CD4-positive, alpha-beta memory T cell (primary cell): Measurements from ENCODE around the gene GAS2L1. TPM values are rescaled to one million over a fixed set of nuclear protein-coding genes. Genes with fewer than 3 reads are reported as not detected.

Source experiments
- CTCF ChIA-PET: fragments of 350-600 bp; sonication (Branson Sonifier 250); formaldehyde crosslinking; loops from one replicate; lab custom pipeline; 2021; ENCODE audit warnings: inconsistent platforms; ENCODE audit not compliant: partially characterized antibody; lab: Charles Lee
- POLR2A ChIA-PET: fragments of 350-600 bp; sonication (Branson Sonifier 250); formaldehyde crosslinking; loops from one replicate; lab custom pipeline; 2021; ENCODE audit not compliant: partially characterized antibody; lab: Charles Lee
- DNase-seq, 5 donors: peaks; one replicate each; pipeline versions ENCODE4 v3.0.0 to v3.0.0-alpha.2; 2020 to 2022; ENCODE audit warnings: mixed read lengths in 1 of 5
- H3K27ac ChIP-seq: one replicate; pipeline ENCODE4 v1.7.0; 2013; ENCODE audit warnings: low read depth, low read length
- H3K27me3 ChIP-seq: 2 replicates; pipeline ENCODE4 v1.7.0; 2013; ENCODE audit warnings: mild to moderate bottlenecking, low read length, moderate library complexity; ENCODE audit not compliant: insufficient read depth
- H3K36me3 ChIP-seq: 2 replicates; pipeline ENCODE4 v1.7.0; 2013; ENCODE audit warnings: mild to moderate bottlenecking, low read length, moderate library complexity; ENCODE audit not compliant: insufficient read depth
- H3K4me1 ChIP-seq: 2 replicates; pipeline ENCODE4 v1.7.0; 2013; ENCODE audit warnings: mild to moderate bottlenecking, low read length, moderate library complexity; ENCODE audit not compliant: insufficient read depth
- H3K4me3 ChIP-seq, 2 donors: one replicate each; pipeline ENCODE4 v1.7.0; 2013; ENCODE audit warnings: low read length in 2 of 2, mild to moderate bottlenecking in 1 of 2
- H3K9me3 ChIP-seq, 2 donors: one replicate each; pipeline ENCODE4 v1.7.0; 2013; ENCODE audit warnings: low read length in 2 of 2, control low read depth in 1 of 2; ENCODE audit not compliant: control insufficient read depth in 1 of 2
- H3K27ac Mint-ChIP-seq, 7 donors: one replicate each; pipeline ENCODE4 v1.8.0; 2020 to 2021; ENCODE audit warnings: mixed read lengths in 7 of 7, mild to moderate bottlenecking in 6 of 7, inconsistent platforms in 3 of 7, moderate library complexity in 3 of 7
- H3K27me3 Mint-ChIP-seq, 2 donors: one replicate each; pipeline ENCODE4 v1.8.0; 2020 to 2021; ENCODE audit warnings: mixed read lengths in 2 of 2
- H3K36me3 Mint-ChIP-seq, 2 donors: one replicate each; pipeline ENCODE4 v1.8.0; 2020 to 2021; ENCODE audit warnings: mixed read lengths in 2 of 2, inconsistent platforms in 1 of 2, mild to moderate bottlenecking in 1 of 2
- H3K4me1 Mint-ChIP-seq, 4 donors: one replicate each; pipeline ENCODE4 v1.8.0; 2020 to 2021; ENCODE audit warnings: mixed read lengths in 4 of 4, mild to moderate bottlenecking in 1 of 4
- H3K4me3 Mint-ChIP-seq, 8 donors: one replicate each; pipeline ENCODE4 v1.8.0; 2020 to 2021; ENCODE audit warnings: mixed read lengths in 8 of 8, mild to moderate bottlenecking in 7 of 8, moderate library complexity in 6 of 8, inconsistent platforms in 3 of 8
- H3K9me3 Mint-ChIP-seq, 8 donors: one replicate each; pipeline ENCODE4 v1.8.0; 2020 to 2021; ENCODE audit warnings: mixed read lengths in 8 of 8, mild to moderate bottlenecking in 5 of 8, inconsistent platforms in 3 of 8, moderate library complexity in 1 of 8
- intact Hi-C: fragments of 100-400 bp; cut with micrococcal nuclease; formaldehyde crosslinking; loops from one replicate; pipeline ENCODE4 v1.15.1; 2023
- polyA plus RNA-seq, 2 donors: library from polyadenylated mRNA; unstranded; fragments of 300-500 nt; fragmentation: Illumina TruSeq; gene quantifications; one replicate each; pipeline ENCODE4 v1.2.3, GENCODE V29; 2021
- total RNA-seq, 2 experiments: library from RNA; stranded (reverse); gene quantifications; one replicate each; pipeline ENCODE4 v1.2.3, GENCODE V29; 2021

The GAS2L1 gene
- total and polyA plus RNA-seq, 4 experiments from 2014 or later = 0.47 to 1.2 (median 0.85) TPM

GRCh38 chr22:29320546-29320945, 14.1 kb downstream of the GAS2L1 start:
- peaks cover 4 to 5% of the 10 kb centered on the region in 2 donors for H3K27me3 Mint-ChIP-seq
- CTCF ChIA-PET = interaction anchor here (0.6 kb wide), 1 partner anchor 76 kb away, joined by 3 read pairs; no protein-coding TSS in a partner anchor
- Histone ChIP-seq H3K27ac (no peak overlapping the region), H3K4me1 (no peaks in the 10 kb centered on the region), H3K9me3 (no peaks in the 10 kb centered on the region), H3K4me3 (no peak overlapping the region), H3K36me3 (no peaks in the 10 kb centered on the region), H3K27me3 (peaks cover 6% of the 10 kb centered on the region)
- no peaks in the 10 kb centered on the region for H3K36me3 Mint-ChIP-seq
- intact Hi-C loops = no loop called here
- POLR2A ChIA-PET = no interaction called here
- no peak overlapping the region for H3K27ac Mint-ChIP-seq
- H3K4me3 Mint-ChIP-seq = no peak overlapping the region
- peaks cover 0 to 4% (median 0%) of the 10 kb centered on the region in 8 donors for H3K9me3 Mint-ChIP-seq
- no peak for DNase-seq
- peaks cover 0 to 11% (median 2%) of the 10 kb centered on the region in 4 donors for H3K4me1 Mint-ChIP-seq

DNA sequence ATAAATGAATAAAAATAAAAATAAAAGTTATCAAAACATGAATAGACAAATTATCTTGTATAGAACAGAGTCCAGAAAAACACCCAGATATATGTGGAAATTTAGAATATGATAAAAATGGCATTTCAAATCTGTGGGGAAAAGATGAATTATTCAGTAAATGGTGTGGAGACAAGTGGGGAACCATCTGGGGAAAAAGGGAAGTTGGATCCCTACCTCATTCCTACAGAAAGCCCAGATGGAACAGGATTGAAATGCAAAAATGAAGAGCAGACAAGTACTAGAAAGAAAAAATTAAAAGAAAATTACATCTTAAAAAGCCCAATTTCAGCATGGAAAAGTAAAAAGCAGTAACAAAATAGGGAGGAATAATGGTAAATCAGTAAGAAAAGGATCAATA, 17.2 kb downstream of the GAS2L1 start:
- Mint-ChIP-seq H3K4me1 (no peaks in the 10 kb centered on the region), H3K9me3 (no peaks in the 10 kb centered on the region), H3K36me3 (peaks cover 3 to 10% of the 10 kb centered on the region in 2 donors), H3K4me3 (no peak overlapping the region), H3K27ac (peak overlapping the region in 2 of 7 donors; percentile 3 to 11), H3K27me3 (no peaks in the 10 kb centered on the region)
- peaks cover 6% of the 10 kb centered on the region for H3K36me3 ChIP-seq
- H3K27ac ChIP-seq = no peak overlapping the region
- POLR2A ChIA-PET = no interaction called here
- no peak overlapping the region for H3K4me3 ChIP-seq
- DNase-seq = no peak
- CTCF ChIA-PET = no interaction called here
- intact Hi-C loops = no loop called here
- no peaks in the 10 kb centered on the region for H3K27me3 ChIP-seq
- H3K4me1 ChIP-seq = no peaks in the 10 kb centered on the region
- H3K9me3 ChIP-seq = no peaks in the 10 kb centered on the region

- CTCF ChIA-PET = no interaction called here
- DNase-seq = no peak
- H3K36me3 Mint-ChIP-seq = peaks cover 3 to 21% of the 10 kb centered on the region in 2 donors
- no peaks in the 10 kb centered on the region for H3K27me3 Mint-ChIP-seq
- Histone ChIP-seq H3K27me3 (no peaks in the 10 kb centered on the region), H3K36me3 (peaks cover 12% of the 10 kb centered on the region), H3K27ac (no peak overlapping the region), H3K4me1 (no peaks in the 10 kb centered on the region), H3K4me3 (no peak overlapping the region), H3K9me3 (no peaks in the 10 kb centered on the region)
- intact Hi-C loops = no loop called here
- H3K4me3 Mint-ChIP-seq = no peak overlapping the region
- no peaks in the 10 kb centered on the region for H3K9me3 Mint-ChIP-seq
- H3K27ac Mint-ChIP-seq = no peak overlapping the region
- no peaks in the 10 kb centered on the region for H3K4me1 Mint-ChIP-seq
- POLR2A ChIA-PET = no interaction called here
These were observed 18.9 kb downstream of the GAS2L1 start for GRCh38 chr22:29325356-29325755.

DNA sequence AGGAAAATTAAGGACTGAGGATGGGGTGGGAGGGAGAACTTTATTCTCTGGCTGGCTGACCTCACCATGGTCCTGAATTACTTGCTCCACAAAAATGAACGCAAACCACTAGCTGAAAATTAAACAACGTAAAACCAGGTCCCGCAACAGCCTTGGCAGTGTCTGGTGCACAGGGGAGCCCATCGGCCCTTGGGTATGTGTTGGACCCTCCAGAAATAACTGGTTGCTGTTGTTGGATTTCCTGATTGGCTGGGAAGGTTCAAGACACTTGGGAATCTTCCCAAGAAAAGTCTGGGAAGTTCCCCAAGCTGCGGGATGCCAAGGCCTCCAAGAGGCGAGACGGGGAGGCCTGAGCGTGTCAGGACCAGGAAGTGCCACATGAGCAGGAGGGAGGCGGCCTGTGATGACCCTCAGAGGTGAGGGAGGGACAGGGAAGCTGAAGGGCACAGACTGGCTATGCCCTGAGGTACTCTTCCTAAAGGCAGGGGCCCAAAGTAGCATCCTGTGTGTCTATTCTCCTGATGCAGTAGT, 19.4 kb downstream of the GAS2L1 start:
- Mint-ChIP-seq H3K27ac (no peak overlapping the region), H3K9me3 (no peaks in the 10 kb centered on the region), H3K4me1 (no peaks in the 10 kb centered on the region), H3K36me3 (peaks cover 3 to 24% of the 10 kb centered on the region in 2 donors), H3K4me3 (no peak overlapping the region), H3K27me3 (no peaks in the 10 kb centered on the region)
- no peak overlapping the region for H3K4me3 ChIP-seq
- DNase-seq = no peak
- no peaks in the 10 kb centered on the region for H3K4me1 ChIP-seq
- no peak overlapping the region for H3K27ac ChIP-seq
- peaks cover 16% of the 10 kb centered on the region for H3K36me3 ChIP-seq
- H3K9me3 ChIP-seq = no peaks in the 10 kb centered on the region
- H3K27me3 ChIP-seq = no peaks in the 10 kb centered on the region
- intact Hi-C loops = no loop called here
- ChIA-PET POLR2A (no interaction called here), CTCF (no interaction called here)

DNA sequence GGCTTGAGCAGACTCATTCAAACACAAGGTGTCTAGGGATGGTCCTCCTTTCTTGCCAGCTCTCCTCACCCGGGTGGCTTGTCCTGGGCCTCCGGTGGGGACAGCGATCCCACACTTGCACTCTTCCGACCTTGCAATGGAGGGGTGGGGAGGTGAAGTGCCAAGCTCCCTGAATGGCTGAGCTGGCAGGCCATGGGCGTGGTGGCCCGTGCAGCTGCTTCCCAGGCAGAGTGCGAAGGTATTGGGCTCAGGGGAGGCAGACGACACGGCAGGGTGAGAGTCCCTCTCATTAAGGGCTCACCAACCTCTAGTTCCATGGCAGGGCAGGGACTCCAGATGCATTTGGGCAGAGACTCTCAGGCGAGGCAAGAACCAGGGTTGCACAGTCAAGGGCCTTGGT, 20.0 kb downstream of the GAS2L1 start:
- no peak overlapping the region for H3K4me3 ChIP-seq
- H3K36me3 ChIP-seq = peaks cover 22% of the 10 kb centered on the region
- POLR2A ChIA-PET = no interaction called here
- H3K4me1 Mint-ChIP-seq = no peaks in the 10 kb centered on the region
- no peaks in the 10 kb centered on the region for H3K27me3 ChIP-seq
- H3K27ac Mint-ChIP-seq = peak overlapping the region in 1 of 7 donors; percentile 77
- DNase-seq = no peak
- no peaks in the 10 kb centered on the region for H3K9me3 ChIP-seq
- no peaks in the 10 kb centered on the region for H3K4me1 ChIP-seq
- peaks cover 3 to 26% of the 10 kb centered on the region in 2 donors for H3K36me3 Mint-ChIP-seq
- no peak overlapping the region for H3K4me3 Mint-ChIP-seq
- no peak overlapping the region for H3K27ac ChIP-seq
- no peaks in the 10 kb centered on the region for H3K9me3 Mint-ChIP-seq
- intact Hi-C loops = no loop called here
- no peaks in the 10 kb centered on the region for H3K27me3 Mint-ChIP-seq
- CTCF ChIA-PET = interaction anchor here (1.5 kb wide), 1 partner anchor 10 kb away, joined by 3 read pairs; no protein-coding TSS in a partner anchor

- H3K27me3 Mint-ChIP-seq = no peaks in the 10 kb centered on the region
- ChIA-PET POLR2A (no interaction called here), CTCF (interaction anchor here (1.5 kb wide), 1 partner anchor 10 kb away, joined by 3 read pairs; no protein-coding TSS in a partner anchor)
- H3K4me1 ChIP-seq = no peaks in the 10 kb centered on the region
- intact Hi-C loops = no loop called here
- no peak overlapping the region for H3K27ac Mint-ChIP-seq
- H3K9me3 Mint-ChIP-seq = no peaks in the 10 kb centered on the region
- H3K4me3 Mint-ChIP-seq = no peak overlapping the region
- H3K4me3 ChIP-seq = no peak overlapping the region
- no peaks in the 10 kb centered on the region for H3K9me3 ChIP-seq
- H3K4me1 Mint-ChIP-seq = no peaks in the 10 kb centered on the region
- H3K36me3 ChIP-seq = peaks cover 28% of the 10 kb centered on the region
- no peak for DNase-seq
- H3K27ac ChIP-seq = no peak overlapping the region
- H3K36me3 Mint-ChIP-seq = peaks cover 3 to 32% of the 10 kb centered on the region in 2 donors
- no peaks in the 10 kb centered on the region for H3K27me3 ChIP-seq
These were observed 20.8 kb downstream of the GAS2L1 start for GRCh38 chr22:29327089-29327764.

GRCh38 chr22:29328055-29328454, 21.6 kb downstream of the GAS2L1 start:
- Mint-ChIP-seq H3K4me3 (no peak overlapping the region), H3K4me1 (no peaks in the 10 kb centered on the region), H3K9me3 (no peaks in the 10 kb centered on the region), H3K27me3 (no peaks in the 10 kb centered on the region), H3K27ac (no peak overlapping the region), H3K36me3 (peaks cover 3 to 36% of the 10 kb centered on the region in 2 donors)
- ChIA-PET POLR2A (no interaction called here), CTCF (no interaction called here)
- intact Hi-C loops = no loop called here
- no peak overlapping the region for H3K27ac ChIP-seq
- H3K27me3 ChIP-seq = no peaks in the 10 kb centered on the region
- DNase-seq = no peak
- no peaks in the 10 kb centered on the region for H3K4me1 ChIP-seq
- H3K4me3 ChIP-seq = no peak overlapping the region
- H3K9me3 ChIP-seq = no peaks in the 10 kb centered on the region
- peaks cover 31% of the 10 kb centered on the region for H3K36me3 ChIP-seq
